Measurements from ENCODE around the gene CLDND1. TPM values are rescaled to one million over a fixed set of nuclear protein-coding genes. Genes with fewer than 3 reads are reported as not detected.

CLDND1 gene
- total RNA-seq, 1 donor from 2014 or later, result 171 TPM

- TF ChIP-seq CTCF (IDR thresholded peaks at IDR 0.05), result no peak
- Histone ChIP-seq H3K27me3 (no peaks in the 10 kb centered on the region), H3K4me1 (no peaks in the 10 kb centered on the region), H3K4me3 (no peak overlapping the region), H3K36me3 (no peaks in the 10 kb centered on the region), H3K27ac (no peak overlapping the region), H3K9me3 (no peaks in the 10 kb centered on the region)
- intact Hi-C loops (cut with DNase I), result no loop called here
- no peak for DNase-seq (ENCODE audit: low spot score in 2 of 2)
These were observed 31.1 kb upstream of the CLDND1 start for GRCh38 chr3:98553753-98554152.

- DNase-seq (ENCODE audit: low spot score in 2 of 2), result no peak
- Histone ChIP-seq H3K36me3 (no peaks in the 10 kb centered on the region), H3K4me1 (no peaks in the 10 kb centered on the region), H3K9me3 (no peaks in the 10 kb centered on the region), H3K27ac (no peak overlapping the region), H3K4me3 (no peak overlapping the region), H3K27me3 (no peaks in the 10 kb centered on the region)
- intact Hi-C loops (cut with DNase I), result no loop called here
- no peak for TF ChIP-seq CTCF (IDR thresholded peaks at IDR 0.05)
These were observed 30.4 kb upstream of the CLDND1 start for GRCh38 chr3:98553021-98553563.

GRCh38 chr3:98552232-98553020 is 29.7 kb upstream of the CLDND1 start:
- Histone ChIP-seq H3K27me3 (no peaks in the 10 kb centered on the region), H3K4me3 (no peak overlapping the region), H3K4me1 (no peaks in the 10 kb centered on the region), H3K9me3 (no peaks in the 10 kb centered on the region), H3K36me3 (no peaks in the 10 kb centered on the region), H3K27ac (no peak overlapping the region)
- no peak for DNase-seq (ENCODE audit: low spot score in 2 of 2)
- TF ChIP-seq CTCF (IDR thresholded peaks at IDR 0.05), result no peak
- intact Hi-C loops (cut with DNase I), result no loop called here

- DNase-seq (ENCODE audit: low spot score in 2 of 2), result no peak
- Histone ChIP-seq H3K27ac (no peak overlapping the region), H3K36me3 (no peaks in the 10 kb centered on the region), H3K27me3 (no peaks in the 10 kb centered on the region), H3K4me3 (no peak overlapping the region), H3K9me3 (no peaks in the 10 kb centered on the region), H3K4me1 (no peaks in the 10 kb centered on the region)
- no peak for TF ChIP-seq CTCF (IDR thresholded peaks at IDR 0.05)
- intact Hi-C loops (cut with DNase I), result no loop called here
These were observed 29.1 kb upstream of the CLDND1 start for GRCh38 chr3:98551754-98552153.

GRCh38 chr3:98551236-98551635 is 28.5 kb upstream of the CLDND1 start:
- Histone ChIP-seq H3K4me3 (no peak overlapping the region), H3K27me3 (no peaks in the 10 kb centered on the region), H3K9me3 (no peaks in the 10 kb centered on the region), H3K27ac (no peak overlapping the region), H3K36me3 (no peaks in the 10 kb centered on the region), H3K4me1 (no peaks in the 10 kb centered on the region)
- TF ChIP-seq CTCF (IDR thresholded peaks at IDR 0.05), result no peak
- intact Hi-C loops (cut with DNase I), result no loop called here
- no peak for DNase-seq (ENCODE audit: low spot score in 2 of 2)
